HG03432 (cell line): ENCODE data around the gene PTPRH.

Source experiments
- ATAC-seq: cut with Tn5 transposase; IDR thresholded peaks from one replicate; pipeline ENCODE4 v1.9.1; 2021; ENCODE audit warnings: mild to moderate bottlenecking, moderate library complexity; ENCODE audit not compliant: unreplicated experiment

The PTPRH gene, protein sequence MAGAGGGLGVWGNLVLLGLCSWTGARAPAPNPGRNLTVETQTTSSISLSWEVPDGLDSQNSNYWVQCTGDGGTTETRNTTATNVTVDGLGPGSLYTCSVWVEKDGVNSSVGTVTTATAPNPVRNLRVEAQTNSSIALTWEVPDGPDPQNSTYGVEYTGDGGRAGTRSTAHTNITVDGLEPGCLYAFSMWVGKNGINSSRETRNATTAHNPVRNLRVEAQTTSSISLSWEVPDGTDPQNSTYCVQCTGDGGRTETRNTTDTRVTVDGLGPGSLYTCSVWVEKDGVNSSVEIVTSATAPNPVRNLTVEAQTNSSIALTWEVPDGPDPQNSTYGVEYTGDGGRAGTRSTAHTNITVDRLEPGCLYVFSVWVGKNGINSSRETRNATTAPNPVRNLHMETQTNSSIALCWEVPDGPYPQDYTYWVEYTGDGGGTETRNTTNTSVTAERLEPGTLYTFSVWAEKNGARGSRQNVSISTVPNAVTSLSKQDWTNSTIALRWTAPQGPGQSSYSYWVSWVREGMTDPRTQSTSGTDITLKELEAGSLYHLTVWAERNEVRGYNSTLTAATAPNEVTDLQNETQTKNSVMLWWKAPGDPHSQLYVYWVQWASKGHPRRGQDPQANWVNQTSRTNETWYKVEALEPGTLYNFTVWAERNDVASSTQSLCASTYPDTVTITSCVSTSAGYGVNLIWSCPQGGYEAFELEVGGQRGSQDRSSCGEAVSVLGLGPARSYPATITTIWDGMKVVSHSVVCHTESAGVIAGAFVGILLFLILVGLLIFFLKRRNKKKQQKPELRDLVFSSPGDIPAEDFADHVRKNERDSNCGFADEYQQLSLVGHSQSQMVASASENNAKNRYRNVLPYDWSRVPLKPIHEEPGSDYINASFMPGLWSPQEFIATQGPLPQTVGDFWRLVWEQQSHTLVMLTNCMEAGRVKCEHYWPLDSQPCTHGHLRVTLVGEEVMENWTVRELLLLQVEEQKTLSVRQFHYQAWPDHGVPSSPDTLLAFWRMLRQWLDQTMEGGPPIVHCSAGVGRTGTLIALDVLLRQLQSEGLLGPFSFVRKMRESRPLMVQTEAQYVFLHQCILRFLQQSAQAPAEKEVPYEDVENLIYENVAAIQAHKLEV

DNA sequence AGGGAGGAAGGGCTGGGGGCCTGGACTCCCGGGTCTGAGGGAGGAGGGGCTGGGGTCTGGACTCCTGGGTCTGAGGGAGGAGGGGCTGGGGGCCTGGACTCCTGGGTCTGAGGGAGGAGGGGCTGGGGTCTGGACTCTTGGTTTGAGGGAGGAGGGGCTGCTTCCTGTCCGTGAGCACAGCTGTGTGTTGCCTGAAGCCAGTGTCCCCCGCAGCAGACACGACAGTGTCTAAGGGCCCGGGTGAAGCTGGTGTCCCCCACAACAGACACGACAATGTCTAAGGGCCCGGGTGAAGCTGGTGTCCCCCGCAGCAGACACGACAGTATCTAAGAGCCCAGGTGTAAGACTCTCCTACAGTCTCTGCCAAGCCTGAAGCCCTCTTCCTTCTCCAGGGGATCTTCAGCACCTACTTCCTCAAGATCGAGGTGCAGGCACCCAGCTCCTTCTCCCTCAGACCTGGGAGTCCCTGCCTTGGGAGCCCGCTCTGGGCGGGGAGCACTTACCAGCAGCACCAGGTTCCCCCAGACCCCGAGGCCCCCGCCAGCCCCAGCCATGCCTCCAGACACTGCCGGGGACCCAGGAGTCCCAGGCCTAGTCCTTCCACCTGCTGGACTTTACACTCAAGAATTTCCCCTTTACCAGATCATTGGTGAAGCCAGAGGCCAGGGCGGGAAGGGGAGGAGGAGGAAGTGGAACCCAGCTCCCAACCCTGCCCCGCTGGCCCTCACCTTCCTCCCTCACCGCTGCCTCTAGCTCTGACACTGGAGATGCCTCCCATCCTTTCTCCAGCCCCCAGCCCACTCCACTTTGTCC, at the start of gene PTPRH:
TSS of gene PTPRH (minus strand) at position 622 of the 813 bp plus-strand sequence. CDS start at position 554, 68 bp downstream.
- no peak for ATAC-seq

DNA sequence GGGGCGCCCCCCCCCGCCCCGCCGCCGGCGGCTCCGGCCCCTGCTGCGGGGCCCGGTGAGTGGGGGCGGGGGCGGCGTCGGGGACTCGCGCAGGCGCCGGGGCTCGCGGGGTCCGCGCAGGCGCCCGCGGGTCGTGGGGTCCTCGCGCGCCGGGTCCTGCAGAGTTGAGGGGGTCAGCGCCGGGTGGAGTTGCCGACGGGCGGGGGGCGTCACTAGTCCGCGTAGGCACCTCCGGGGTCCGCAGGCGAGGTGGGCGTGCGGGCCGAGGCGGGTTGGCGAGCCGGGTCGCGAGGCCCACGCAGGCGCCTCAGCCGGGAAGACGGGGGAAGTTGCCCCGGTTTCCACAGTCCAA, 49.2 kb upstream of the PTPRH start:
- ATAC-seq: peak; percentile 15

DNA sequence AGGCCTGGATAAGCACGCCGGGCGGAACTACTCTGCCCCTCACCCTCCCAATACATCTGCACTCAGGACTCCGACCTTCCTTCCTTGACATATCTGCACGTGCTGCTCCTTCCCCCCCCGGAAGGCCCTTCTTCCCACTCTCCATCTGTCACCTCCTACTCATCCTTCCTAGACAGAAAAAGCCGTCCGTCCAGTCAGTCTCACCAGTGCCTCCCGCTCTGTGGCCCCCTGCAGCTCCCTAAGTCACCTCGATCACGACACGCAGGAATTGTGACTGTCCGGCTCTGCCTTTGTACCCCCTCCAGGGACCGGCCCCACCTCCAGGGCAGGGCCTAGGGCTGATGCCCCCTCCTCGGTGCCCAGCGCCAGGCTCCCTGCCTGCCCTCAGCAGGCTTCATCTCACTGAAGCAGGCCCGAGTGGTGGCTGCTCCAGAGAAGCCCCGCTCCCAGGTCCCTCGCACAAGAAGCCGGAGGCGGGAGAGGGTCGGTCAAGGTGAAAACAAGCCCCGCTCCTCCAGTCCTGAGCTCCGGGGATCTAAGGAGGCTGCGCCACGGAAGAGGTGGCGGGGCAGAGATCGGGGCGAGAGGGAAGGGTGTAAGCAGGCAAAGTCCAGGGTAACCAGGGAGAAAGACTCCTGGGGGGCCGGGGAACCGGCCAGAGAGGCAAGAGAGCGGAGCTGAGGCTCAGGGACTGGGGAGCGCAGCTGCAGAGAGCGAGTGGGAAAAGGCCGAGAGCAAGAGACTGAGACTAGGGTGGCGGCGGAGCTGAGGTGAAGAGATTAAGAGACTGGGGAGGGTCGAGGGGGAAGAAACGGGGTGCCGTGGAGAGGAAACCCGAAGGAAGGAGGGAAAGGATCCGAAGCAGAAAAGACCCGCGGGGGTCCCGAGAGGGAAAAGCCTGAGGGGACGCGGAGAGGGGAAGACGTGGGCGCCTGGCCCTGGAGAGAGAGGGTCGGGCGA, 48.4 kb upstream of the PTPRH start:
- ATAC-seq: no peak

- ATAC-seq: no peak
These were observed 47.5 kb upstream of the PTPRH start for GRCh38 chr19:55256562-55257460.

GRCh38 chr19:55255618-55256423, 46.5 kb upstream of the PTPRH start:
- ATAC-seq: no peak

GRCh38 chr19:55254625-55254977, 45.3 kb upstream of the PTPRH start:
- ATAC-seq: no peak

- peak; percentile 34 for ATAC-seq
These were observed 44.7 kb upstream of the PTPRH start for GRCh38 chr19:55253842-55254624.

GRCh38 chr19:55252760-55253663, 43.7 kb upstream of the PTPRH start:
- no peak for ATAC-seq

GRCh38 chr19:55251341-55252081, 42.2 kb upstream of the PTPRH start:
- no peak for ATAC-seq

DNA sequence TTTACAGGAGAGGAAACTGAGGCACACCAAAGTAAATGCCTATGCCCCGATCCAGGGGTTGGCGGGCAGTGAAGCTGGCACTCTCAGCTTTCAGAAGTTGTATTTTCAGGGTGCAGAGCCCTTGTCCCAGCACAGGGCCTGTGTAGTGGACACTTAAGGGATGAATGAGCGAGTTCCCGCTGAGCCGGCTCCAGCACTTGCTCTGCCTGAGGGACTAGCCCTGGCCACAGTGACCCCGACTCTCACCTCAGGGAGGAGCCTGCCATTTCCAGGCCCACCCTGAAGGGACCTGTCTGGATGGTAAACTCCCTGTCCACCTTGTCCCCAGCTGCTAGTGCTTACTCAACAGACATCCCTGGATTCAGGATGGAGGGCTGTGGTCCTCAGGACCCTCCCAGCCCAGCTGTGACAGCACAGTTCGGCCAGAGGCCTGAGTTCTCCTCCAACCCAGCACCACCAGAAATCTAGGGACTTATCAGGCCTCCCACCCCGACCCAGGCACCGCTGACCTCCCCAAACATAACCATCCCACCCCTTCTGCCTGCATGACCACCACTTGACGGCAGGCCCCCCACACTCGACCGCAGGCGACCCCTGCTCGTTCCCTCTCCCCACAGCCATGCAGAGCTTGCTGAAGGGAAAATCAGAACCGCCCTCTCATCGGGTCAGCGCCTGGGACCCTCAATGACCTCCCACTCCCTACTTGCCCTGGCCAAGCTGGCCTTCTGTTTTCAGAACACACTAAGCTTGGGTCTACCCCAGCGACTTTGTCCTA, 41.1 kb upstream of the PTPRH start:
- no peak for ATAC-seq

DNA sequence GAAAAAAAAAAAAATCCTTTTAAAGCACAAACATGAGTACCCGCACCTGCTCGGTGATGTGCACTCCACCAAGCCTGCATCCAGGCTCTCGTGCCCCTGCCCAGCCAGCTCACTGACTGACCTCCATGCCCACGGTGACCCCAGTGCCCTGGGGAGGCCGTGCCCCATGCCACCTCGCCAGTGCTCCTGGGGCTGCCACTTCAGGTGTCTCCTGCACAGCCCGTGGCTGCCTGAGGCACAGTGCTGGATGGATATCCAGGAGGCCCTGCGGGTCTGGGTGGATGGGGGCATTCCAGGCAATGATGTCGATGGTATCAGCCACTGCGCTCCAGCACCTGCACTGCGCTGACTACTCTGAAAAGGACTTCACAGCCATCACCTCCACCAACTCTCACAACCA, 40.5 kb upstream of the PTPRH start:
- no peak for ATAC-seq

DNA sequence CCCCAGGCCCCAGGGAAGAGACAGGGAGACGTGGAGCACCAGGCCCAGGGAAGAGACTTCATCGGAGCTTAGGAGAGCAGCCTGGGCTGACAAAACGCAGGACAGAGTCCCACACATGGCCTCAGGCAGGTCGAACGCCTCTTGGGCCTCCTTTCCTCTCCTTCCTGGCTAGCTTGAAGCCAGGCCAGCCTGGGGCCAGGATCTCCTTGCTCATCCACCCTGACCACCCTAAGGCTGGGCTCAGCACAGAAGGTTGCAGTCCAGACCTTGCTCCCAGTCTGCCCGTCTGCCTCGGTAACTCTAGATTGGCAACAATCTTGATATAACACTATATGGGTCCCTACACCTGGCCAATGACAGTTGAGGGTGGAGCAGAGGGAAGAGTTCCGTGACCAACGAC, 39.4 kb upstream of the PTPRH start:
- ATAC-seq: no peak

- no peak for ATAC-seq
These were observed 38.9 kb upstream of the PTPRH start for GRCh38 chr19:55248166-55248675.

DNA sequence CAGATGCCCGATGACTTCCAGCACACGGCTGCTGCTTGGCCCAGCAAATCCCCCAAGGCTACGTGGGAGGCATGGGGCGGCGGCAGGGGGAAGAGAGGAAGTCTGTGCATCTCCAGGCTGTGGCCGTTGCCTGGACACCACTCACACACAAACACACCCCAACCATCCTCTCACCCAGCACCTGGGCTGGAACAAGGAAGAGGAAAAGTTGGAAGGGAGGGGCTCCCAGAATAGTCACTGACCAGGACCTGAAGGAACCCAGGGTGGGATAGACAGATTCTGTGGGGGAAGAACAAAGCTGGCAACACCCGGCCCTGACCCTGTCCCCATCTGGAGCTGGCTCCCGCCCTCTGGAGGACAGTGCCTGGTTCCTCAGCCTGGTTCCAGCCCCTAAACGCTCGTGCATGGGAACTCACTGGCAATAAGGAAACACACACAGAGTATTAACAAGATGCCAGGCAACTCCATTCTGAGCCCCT, 38.4 kb upstream of the PTPRH start:
- ATAC-seq: no peak
